Body of pancreas (tissue), 4 donors: ENCODE measurements around the gene AQP2.

Experiments used
- POLR2A ChIP-seq, 3 donors: fragments of 450-650 bp; IDR thresholded peaks; one replicate each; pipeline ENCODE4 v1.6.1; 2016; ENCODE audit warnings: antibody characterized with exemption in 3 of 3, mild to moderate bottlenecking in 2 of 3
- TF ChIP-seq, protein P1 (sequence below), 7 experiments: fragments of 450-650 bp in 4 of 7; fragments of 200-600 bp in 3 of 7; sonication (generic) in 3 of 7; IDR thresholded peaks; one replicate each; pipeline ENCODE4 v1.5.1; 2016 to 2019; ENCODE audit warnings: antibody characterized with exemption in 7 of 7

GRCh38 chr12:49932023-49932422 lies 18.5 kb upstream of the AQP2 start:
- TF ChIP-seq, protein P1, sequence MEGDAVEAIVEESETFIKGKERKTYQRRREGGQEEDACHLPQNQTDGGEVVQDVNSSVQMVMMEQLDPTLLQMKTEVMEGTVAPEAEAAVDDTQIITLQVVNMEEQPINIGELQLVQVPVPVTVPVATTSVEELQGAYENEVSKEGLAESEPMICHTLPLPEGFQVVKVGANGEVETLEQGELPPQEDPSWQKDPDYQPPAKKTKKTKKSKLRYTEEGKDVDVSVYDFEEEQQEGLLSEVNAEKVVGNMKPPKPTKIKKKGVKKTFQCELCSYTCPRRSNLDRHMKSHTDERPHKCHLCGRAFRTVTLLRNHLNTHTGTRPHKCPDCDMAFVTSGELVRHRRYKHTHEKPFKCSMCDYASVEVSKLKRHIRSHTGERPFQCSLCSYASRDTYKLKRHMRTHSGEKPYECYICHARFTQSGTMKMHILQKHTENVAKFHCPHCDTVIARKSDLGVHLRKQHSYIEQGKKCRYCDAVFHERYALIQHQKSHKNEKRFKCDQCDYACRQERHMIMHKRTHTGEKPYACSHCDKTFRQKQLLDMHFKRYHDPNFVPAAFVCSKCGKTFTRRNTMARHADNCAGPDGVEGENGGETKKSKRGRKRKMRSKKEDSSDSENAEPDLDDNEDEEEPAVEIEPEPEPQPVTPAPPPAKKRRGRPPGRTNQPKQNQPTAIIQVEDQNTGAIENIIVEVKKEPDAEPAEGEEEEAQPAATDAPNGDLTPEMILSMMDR (IDR thresholded peaks at IDR 0.05), result no peak
- no peak for TF ChIP-seq POLR2A (IDR thresholded peaks at IDR 0.05)
